BLaER1 treated with 17β-estradiol and CSF1 and Interleukin-3, amounts not matched to agents 10 nM and 100 nM (cell line): ENCODE data around the gene FAM98A.

Experiments used
- H3K27ac ChIP-seq, 11 experiments: shearing (Covaris generic); formaldehyde crosslinking; 2 replicates each; pipeline ENCODE4 v1.8.1; 2022
- H3K27me3 ChIP-seq, 11 experiments: shearing (Covaris generic); formaldehyde crosslinking; 2 replicates each; pipeline ENCODE4 v1.8.1; 2022
- H3K36me3 ChIP-seq, 11 experiments: shearing (Covaris generic); formaldehyde crosslinking; 2 replicates each; pipeline ENCODE4 v1.8.1; 2022
- H3K4me1 ChIP-seq, 10 experiments: shearing (Covaris generic); formaldehyde crosslinking; 2 replicates each; pipeline ENCODE4 v1.8.1; 2022
- H3K4me2 ChIP-seq, 11 experiments: shearing (Covaris generic); formaldehyde crosslinking; 2 replicates each; pipeline ENCODE4 v1.8.1; 2022
- H3K4me3 ChIP-seq, 10 experiments: shearing (Covaris generic); formaldehyde crosslinking; 2 replicates each; pipeline ENCODE4 v1.8.1; 2022
- H3K9ac ChIP-seq, 11 experiments: shearing (Covaris generic); formaldehyde crosslinking; 2 replicates each; pipeline ENCODE4 v1.8.1; 2022
- H3K9me3 ChIP-seq, 11 experiments: shearing (Covaris generic); formaldehyde crosslinking; replicated peaks in 1 of 11; 2 replicates each; pipeline ENCODE4 v1.8.1; 2022
- H4K20me1 ChIP-seq, 11 experiments: shearing (Covaris generic); formaldehyde crosslinking; 2 replicates each; pipeline ENCODE4 v1.8.1; 2022
- Cebpa-rat ChIP-seq, 11 experiments: shearing (Covaris generic); IDR thresholded peaks; 2 replicates each; pipeline ENCODE4 v1.8.1; 2022

FAM98A gene

DNA sequence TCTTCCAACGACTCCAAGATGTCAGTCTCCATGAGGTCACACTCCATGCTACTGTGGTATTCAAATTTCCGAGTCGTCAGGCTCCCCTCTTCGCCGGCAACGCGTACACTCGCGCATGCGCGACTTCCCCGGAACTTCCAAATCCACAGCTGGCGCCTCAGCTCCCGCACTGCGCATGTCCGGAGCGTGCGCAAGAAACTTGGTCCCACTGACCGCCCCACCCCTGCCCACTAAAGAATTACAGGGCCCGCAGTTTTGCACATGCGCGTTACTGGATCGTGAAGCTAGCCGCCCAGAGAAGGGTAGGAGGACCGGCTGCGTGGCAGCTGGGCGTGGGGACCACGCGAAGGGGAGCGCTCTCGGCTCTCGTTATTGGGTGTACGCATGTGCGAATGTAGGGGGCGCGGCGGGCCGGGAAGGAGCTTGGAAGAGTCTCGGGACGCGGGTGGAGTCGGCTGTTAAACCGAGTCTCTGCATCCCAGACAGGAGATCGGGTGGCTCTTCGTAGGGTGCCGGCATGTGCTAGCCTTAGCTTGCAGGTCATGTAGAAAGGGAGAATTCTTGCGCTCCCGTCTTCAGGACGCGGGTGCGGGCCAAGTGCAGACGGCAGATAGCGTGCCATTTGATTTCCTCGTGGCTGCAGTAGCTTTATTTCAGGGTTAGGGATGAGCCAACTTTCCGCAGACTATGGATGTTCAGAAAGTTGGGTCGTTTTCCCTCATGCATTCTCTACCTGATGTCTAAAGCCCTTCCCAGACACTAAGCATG is at the start of gene FAM98A:
Gene FAM98A, minus strand, starts transcription at position 125 of the 768 bp plus-strand sequence. Its CDS starts 78 bp downstream, at position 47.
- H3K27ac ChIP-seq, result peak within 1 kb of the TSS; percentile 48 to 88 (median 83); a peak in 21 of 22 replicates
- peaks cover 16 to 32% (median 26%) of the 10 kb centered on the region in 10 experiments for H3K4me1 ChIP-seq
- H3K9me3 ChIP-seq, result no peaks in the 10 kb centered on the region
- H3K27me3 ChIP-seq, result no peaks in the 10 kb centered on the region
- H3K4me3 ChIP-seq, result peak within 1 kb of the TSS; percentile 80 to 99 (median 94)
- H3K36me3 ChIP-seq, result peaks cover 9 to 14% (median 10%) of the 10 kb centered on the region in 11 experiments; a peak in 20 of 22 replicates
- H4K20me1 ChIP-seq, result peaks cover 0 to 28% (median 17%) of the 10 kb centered on the region in 11 experiments; a peak in 9 of 22 replicates
- no peak for TF ChIP-seq Cebpa-rat (IDR thresholded peaks at IDR 0.05)
- peak within 1 kb of the TSS; percentile 82 to 98 (median 90) for H3K4me2 ChIP-seq
- H3K9ac ChIP-seq, result peak within 1 kb of the TSS; percentile 81 to 90 (median 87)

- Histone ChIP-seq H3K27ac (no peak overlapping the region), H3K4me2 (no peak overlapping the region), H3K4me3 (no peak overlapping the region), H3K9ac (no peak overlapping the region), H3K9me3 (peaks cover 6 to 13% (median 9%) of the 10 kb centered on the region in 11 experiments; a peak in 20 of 22 replicates), H3K27me3 (no peaks in the 10 kb centered on the region), H4K20me1 (no peaks in the 10 kb centered on the region), H3K36me3 (no peaks in the 10 kb centered on the region), H3K4me1 (peaks cover 0 to 15% (median 7%) of the 10 kb centered on the region in 10 experiments; a peak in 10 of 20 replicates)
- no peak for TF ChIP-seq Cebpa-rat (IDR thresholded peaks at IDR 0.05)
Measured at GRCh38 chr2:33645861-33646260, 46.8 kb upstream of the FAM98A start.

GRCh38 chr2:33644215-33644614 is 45.1 kb upstream of the FAM98A start:
- H3K27ac ChIP-seq, result no peak overlapping the region
- no peak overlapping the region for H3K4me2 ChIP-seq
- no peaks in the 10 kb centered on the region for H3K27me3 ChIP-seq
- TF ChIP-seq Cebpa-rat (IDR thresholded peaks at IDR 0.05), result no peak
- H3K4me3 ChIP-seq, result no peak overlapping the region
- H3K9me3 ChIP-seq, result peaks cover 6 to 13% (median 9%) of the 10 kb centered on the region in 11 experiments; a peak in 20 of 22 replicates
- no peak overlapping the region for H3K9ac ChIP-seq
- peaks cover 0 to 7% (median 5%) of the 10 kb centered on the region in 10 experiments; a peak in 10 of 20 replicates for H3K4me1 ChIP-seq
- H4K20me1 ChIP-seq, result no peaks in the 10 kb centered on the region
- no peaks in the 10 kb centered on the region for H3K36me3 ChIP-seq

- Histone ChIP-seq H3K9ac (no peak overlapping the region), H3K4me3 (no peak overlapping the region), H3K9me3 (no peaks in the 10 kb centered on the region), H3K36me3 (no peaks in the 10 kb centered on the region), H3K4me2 (peak overlapping the region in 8 of 11 experiments; percentile 10 to 62 (median 44); a peak in 13 of 22 replicates), H3K4me1 (peaks cover 0 to 9% (median 6%) of the 10 kb centered on the region in 10 experiments; a peak in 13 of 20 replicates), H3K27me3 (no peaks in the 10 kb centered on the region), H4K20me1 (no peaks in the 10 kb centered on the region), H3K27ac (no peak overlapping the region)
- no peak for TF ChIP-seq Cebpa-rat (IDR thresholded peaks at IDR 0.05)
Measured at GRCh38 chr2:33636001-33636400, 36.9 kb upstream of the FAM98A start.

DNA sequence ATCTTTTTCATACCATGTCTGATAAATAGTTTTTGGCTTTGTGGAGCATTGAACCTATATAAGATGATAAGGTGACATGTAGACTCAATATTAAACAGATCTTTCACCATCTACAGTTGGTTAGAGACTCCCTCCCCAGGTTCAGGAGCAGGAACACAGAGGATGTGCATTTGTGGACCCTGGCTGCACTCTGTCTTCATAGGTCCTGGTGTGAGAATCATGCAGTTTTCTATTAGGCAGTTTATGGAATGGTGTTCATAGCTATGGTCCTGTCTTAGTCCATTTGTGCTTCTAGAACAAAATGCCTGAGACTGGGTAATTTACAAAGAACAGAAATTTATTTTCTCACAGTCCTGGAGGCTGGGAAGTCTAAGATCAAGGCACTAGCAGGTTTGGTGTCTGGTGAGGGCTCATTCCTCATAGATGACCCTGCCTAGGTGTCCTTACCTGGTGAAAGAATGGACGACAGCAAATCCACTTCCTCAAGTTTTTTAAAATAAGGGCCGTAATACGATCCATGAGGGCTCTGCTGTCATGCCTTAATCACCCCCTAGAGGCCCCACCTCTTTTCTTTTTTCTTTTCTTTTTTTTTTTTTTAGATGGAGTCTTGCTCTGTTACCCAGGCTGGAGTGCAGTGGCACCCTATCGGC is 35.3 kb upstream of the FAM98A start:
- Histone ChIP-seq H3K4me1 (peaks cover 0 to 9% (median 6%) of the 10 kb centered on the region in 10 experiments; a peak in 13 of 20 replicates), H3K9ac (no peak overlapping the region), H3K4me3 (no peak overlapping the region), H3K27ac (no peak overlapping the region), H3K36me3 (no peaks in the 10 kb centered on the region), H3K27me3 (no peaks in the 10 kb centered on the region), H4K20me1 (no peaks in the 10 kb centered on the region), H3K4me2 (no peak overlapping the region), H3K9me3 (no peaks in the 10 kb centered on the region)
- TF ChIP-seq Cebpa-rat (IDR thresholded peaks at IDR 0.05), result no peak

DNA sequence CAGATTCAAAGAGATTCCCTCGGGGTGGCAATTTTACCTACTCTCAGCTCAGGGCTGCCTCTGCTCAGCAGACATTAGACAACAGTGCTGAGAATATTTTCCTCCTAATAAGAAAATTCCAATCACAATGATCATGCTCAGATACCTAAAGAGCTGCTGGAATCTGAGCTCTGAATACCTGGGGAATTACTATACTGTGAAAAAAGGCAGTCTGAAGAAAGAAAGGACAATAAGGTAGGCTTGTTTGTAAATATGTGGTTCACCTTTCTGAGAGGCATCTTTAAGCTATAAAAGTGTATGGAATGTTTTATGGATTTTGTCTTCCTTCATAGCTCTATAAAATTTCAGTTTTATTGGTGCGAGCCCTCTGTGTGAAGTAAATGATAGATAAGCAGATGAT is 34.2 kb upstream of the FAM98A start:
- TF ChIP-seq Cebpa-rat (IDR thresholded peaks at IDR 0.05), result no peak
- H3K27ac ChIP-seq, result no peak overlapping the region
- no peak overlapping the region for H3K4me3 ChIP-seq
- no peak overlapping the region for H3K9ac ChIP-seq
- H3K27me3 ChIP-seq, result no peaks in the 10 kb centered on the region
- H3K9me3 ChIP-seq, result no peaks in the 10 kb centered on the region
- H4K20me1 ChIP-seq, result no peaks in the 10 kb centered on the region
- H3K36me3 ChIP-seq, result no peaks in the 10 kb centered on the region
- H3K4me2 ChIP-seq, result no peak overlapping the region
- H3K4me1 ChIP-seq, result peaks cover 0 to 9% (median 6%) of the 10 kb centered on the region in 10 experiments; a peak in 13 of 20 replicates

DNA sequence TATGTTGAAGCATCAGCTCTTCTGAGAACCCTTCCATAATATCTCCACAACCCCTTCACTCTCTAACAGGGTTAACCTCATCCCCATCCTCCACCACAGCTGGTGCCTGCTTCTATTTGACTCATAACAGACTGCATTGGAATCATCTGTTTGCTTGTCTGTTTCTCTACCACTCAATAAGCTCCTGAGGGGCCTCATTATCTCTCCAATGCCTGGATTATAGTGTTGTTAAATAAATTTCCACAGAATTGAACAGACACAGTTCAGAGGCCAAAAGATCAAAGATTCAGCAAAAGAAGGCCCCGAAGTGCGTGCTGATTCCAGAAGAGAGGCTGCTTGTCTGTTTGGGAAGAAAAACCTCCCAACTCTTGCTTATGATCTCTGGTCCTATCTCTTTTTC is 33.7 kb upstream of the FAM98A start:
- no peaks in the 10 kb centered on the region for H4K20me1 ChIP-seq
- no peaks in the 10 kb centered on the region for H3K9me3 ChIP-seq
- H3K4me3 ChIP-seq, result no peak overlapping the region
- H3K4me2 ChIP-seq, result no peak overlapping the region
- TF ChIP-seq Cebpa-rat (IDR thresholded peaks at IDR 0.05), result no peak
- no peaks in the 10 kb centered on the region for H3K27me3 ChIP-seq
- H3K4me1 ChIP-seq, result peaks cover 0 to 9% (median 6%) of the 10 kb centered on the region in 10 experiments; a peak in 13 of 20 replicates
- no peak overlapping the region for H3K9ac ChIP-seq
- H3K36me3 ChIP-seq, result no peaks in the 10 kb centered on the region
- no peak overlapping the region for H3K27ac ChIP-seq

DNA sequence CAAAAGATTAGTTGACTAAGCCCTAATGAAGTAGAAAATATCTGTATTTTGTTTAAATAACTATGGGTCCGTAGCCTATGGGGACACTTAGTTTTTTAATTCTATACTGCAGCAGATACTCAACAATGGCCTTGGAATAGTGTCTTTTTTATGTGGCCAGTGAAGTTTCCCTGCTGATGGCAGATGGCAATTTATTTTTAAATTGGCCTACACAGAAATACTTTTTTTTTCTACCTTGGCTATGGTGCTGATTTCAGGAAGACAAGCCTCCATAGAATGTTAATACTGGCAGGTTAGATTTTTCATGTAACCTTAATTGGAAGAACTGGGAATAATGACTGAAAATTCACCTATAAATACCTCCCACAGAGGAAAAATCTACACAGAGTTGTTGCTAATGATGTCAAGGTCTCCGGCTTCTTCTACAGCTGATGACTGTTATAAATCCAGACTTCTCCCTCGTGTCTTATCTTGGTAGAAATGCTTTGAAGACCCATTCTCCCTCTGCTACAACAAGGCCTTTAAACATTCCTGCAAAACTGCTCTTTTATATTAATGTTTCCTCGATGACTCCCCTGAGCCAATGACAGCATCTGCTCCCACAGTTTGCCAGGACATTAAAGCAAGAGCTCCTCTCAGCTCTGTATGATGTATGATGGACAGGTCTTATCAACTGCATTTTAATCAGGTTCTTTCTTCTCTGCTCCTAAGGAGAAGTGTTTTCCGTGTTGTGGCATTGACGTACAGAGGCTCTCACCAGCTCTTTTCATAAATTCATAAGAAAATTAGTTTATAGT is 29.1 kb upstream of the FAM98A start:
- H3K4me3 ChIP-seq, result no peak overlapping the region
- H4K20me1 ChIP-seq, result no peaks in the 10 kb centered on the region
- TF ChIP-seq Cebpa-rat (IDR thresholded peaks at IDR 0.05), result no peak
- no peaks in the 10 kb centered on the region for H3K9me3 ChIP-seq
- no peak overlapping the region for H3K27ac ChIP-seq
- no peak overlapping the region for H3K9ac ChIP-seq
- H3K36me3 ChIP-seq, result no peaks in the 10 kb centered on the region
- H3K4me1 ChIP-seq, result no peaks in the 10 kb centered on the region
- H3K27me3 ChIP-seq, result no peaks in the 10 kb centered on the region
- no peak overlapping the region for H3K4me2 ChIP-seq
